HG03457 (cell line): ENCODE results near the gene CRY2.

ENCODE experiments used
- ATAC-seq: cut with Tn5 transposase; IDR thresholded peaks from one replicate; pipeline ENCODE4 v1.9.1; 2021; ENCODE audit warnings: moderate number of reproducible peaks; ENCODE audit not compliant: unreplicated experiment

Gene CRY2

DNA sequence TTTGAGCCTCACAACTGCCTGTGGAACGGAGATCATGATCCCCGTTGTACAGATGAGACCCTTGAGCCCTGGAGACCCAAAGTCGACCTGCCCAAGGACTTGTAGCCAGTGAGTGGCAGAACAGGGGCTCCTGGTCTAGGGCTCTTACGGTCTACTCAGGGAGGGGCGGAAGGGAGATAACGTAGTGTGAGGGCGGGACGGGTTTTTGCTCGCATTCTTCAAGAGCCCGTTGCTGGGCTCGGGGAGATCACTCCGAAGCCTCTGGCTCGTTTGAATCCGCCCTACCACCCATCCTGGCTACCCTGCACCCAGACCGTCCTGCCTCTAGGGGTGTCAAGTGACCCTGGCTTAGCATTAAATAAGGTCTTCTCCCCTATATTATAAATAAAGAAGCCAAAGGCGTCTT lies 639 bp downstream of the CRY2 start:
- peak; percentile 8 for ATAC-seq

DNA sequence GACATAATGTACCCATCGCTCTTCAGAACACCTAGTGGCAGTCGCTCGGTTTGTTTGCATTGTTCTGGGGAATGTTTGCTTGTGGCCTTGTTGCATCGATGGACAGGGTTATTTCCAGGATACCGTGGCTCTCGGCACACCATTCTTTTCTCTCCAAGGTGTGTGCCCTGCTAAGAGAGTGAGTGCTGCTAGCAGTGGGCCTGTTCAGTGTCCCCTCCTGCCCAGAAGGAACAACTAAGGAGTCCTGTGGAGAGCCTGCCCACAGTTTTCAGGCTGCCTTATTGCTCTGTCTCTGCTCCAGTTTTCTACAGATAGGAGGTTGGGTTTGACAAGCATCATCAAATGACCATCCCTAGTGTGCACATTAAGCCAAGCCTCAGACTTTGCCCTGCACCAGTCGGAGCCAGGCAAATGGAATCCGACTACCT lies 1.4 kb downstream of the CRY2 start:
- no peak for ATAC-seq

DNA sequence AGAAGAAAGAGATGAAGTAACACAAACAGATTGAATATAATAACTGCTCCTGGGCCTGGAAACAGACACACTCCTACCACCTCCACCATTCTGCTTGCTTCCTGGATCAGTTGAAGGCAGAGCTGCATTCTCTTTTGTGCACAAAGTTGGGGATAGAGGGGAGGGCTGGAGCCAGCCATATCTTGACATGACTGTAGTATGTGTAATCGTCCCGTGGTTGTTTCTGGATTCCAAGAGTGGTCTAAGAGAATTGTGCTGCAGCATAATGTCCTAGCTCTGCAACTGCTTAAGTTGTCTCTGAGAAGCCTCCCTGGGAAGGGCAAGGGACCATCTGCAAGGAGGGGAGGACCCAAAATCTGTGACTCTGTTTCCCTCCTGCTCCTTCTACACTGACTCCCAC lies 3.2 kb downstream of the CRY2 start:
- ATAC-seq, result no peak

DNA sequence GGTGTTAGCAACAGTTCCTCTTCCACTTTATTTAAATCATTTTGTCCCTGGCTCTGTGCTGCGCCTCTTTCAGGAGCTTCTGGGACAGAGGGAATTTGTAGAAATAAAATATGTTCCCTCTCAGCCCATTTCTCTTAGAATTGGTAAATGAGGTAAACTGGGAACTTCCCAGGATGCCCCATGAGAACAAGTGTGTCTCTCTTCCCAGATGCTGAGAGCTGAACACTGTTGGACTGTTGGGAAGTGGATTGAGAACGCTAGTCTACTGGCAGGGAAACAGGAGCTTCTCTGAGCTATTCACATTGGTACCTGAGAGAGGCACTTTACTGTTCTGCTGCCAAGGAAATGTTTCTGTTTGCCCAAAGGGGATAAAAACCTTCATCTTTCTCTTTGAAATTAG lies 4.0 kb downstream of the CRY2 start:
- ATAC-seq, result no peak

DNA sequence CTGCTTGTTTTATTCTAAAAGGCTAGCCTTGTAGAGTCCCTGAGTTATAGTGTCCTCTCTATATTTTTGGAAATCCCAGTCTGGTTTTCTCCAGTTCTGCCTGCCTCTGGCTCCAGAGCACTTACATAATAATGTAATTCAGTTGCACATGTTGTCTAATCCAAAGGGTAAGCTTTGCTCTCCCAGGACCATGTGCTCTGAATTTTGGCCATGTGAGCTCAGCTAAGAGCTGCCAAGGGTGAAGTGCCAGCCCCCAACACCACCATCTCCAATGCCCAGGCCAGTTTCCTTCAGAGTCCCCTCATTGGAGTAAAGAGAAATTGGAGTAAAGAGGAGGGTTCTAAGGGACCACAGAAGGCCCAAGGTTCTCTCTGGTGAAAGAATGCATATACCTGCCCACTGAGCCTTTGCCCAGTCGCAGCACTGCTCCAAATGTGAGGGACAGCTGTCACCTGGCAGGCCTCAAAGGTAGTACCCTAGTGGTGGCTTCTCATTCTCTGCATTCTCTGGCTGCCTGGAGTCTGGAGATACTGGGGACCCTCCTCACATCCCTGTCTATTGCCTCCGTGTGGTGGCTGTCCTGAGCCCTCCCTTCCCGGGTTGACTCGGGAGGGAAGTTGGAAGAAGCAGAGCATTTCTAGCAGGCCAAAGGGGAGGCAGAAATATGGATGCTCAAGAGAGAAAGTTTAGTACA lies 4.9 kb downstream of the CRY2 start:
- ATAC-seq, result no peak

DNA sequence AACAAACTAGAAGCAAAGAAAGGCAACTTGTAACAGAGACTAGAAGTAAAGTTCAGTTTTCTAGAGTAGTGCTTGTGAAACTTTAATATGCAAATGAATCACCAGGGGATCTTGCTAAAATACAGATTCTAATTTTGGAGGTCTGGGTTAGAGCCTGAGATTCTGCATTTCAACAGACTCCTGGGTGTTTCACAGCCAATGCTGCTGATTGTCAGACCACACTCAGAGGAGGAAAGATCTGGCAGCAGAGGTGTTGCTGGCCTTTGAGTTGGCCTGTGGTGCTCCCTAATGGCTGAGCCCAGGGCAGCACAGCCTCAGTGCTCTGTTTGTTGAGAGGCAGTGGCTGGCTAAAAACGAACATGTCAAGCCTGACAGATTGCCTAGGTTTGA lies 5.4 kb downstream of the CRY2 start:
- no peak for ATAC-seq

DNA sequence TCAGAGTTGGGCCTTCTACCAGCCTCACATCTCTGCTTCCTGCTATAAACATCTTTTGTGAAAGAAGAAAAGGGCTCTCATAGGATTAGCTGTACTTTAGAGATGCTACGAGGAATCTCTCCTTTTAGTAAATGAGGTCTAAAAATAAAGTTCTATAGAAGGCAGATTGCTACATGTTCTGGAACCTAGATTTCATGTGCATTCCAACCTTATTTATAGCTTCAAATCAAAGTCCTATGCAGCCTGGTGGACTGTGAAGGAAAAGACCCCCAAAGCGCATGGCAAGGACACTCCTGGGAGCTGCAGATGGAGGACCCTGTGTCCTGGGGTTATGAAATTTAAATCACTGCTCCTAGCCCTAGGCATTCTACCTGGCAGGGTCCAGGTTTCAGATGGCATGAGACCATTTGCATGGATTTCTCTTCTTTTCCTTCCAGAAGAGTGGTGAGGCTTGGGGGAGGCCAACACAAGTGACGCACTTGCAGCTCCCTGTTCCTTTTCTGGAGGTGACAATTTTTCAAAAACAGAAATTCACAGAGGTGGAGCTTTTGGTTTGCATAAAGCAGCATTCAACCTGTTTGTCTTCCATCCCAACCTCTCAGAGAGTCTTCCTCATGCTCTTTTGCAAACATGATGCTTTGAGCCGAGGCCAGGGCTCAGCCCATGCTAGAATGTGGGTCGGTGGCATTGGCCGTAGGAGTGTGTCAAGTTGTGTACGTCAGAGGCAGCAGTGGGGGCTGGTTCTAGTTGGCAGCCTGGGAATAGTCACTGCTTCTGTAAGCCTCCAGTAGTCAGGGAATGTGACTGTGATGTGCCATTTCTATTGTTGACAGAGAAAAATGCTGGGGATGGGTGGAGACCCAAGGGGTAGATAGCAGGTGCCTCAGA lies 6.3 kb downstream of the CRY2 start:
- ATAC-seq, result no peak

DNA sequence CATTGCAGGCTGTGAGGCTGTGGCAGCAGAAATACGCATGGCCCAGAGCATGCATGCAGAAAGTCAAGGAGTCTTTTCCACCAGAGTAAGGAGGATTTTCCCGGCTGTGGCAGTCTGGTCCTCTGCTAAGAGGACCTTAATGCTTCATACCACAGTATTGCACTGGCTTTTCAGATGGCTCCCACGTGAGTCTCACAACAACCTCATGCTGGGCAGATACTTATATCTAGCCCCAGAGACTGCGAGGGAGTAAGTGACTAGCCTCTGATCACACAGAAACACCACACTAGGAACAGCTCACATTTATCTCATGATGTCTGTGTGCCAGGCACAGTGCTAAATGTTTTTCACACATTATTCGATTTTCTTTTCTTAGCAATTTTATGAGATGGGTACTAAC lies 8.0 kb downstream of the CRY2 start:
- ATAC-seq, result no peak

DNA sequence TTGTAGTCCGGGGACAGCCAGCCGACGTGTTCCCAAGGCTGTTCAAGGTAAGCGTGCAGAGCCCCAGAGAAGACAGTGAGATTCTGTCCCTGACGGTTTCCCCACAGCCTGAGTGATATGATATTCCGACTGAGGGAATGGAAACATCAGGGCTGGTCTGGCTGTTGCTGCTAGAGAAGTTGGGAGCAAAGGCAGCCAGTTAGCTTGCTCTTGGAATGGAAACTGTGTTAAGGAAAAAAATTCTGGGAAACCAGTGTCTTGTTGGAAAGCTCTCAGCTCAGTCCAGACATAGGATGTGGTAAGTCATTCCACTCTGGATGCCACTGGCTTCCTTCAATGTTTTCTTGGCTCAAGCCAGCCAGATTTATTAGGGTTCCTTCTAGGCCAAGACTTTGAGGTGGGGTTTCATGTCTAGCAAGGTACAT lies 8.8 kb downstream of the CRY2 start:
- no peak for ATAC-seq

DNA sequence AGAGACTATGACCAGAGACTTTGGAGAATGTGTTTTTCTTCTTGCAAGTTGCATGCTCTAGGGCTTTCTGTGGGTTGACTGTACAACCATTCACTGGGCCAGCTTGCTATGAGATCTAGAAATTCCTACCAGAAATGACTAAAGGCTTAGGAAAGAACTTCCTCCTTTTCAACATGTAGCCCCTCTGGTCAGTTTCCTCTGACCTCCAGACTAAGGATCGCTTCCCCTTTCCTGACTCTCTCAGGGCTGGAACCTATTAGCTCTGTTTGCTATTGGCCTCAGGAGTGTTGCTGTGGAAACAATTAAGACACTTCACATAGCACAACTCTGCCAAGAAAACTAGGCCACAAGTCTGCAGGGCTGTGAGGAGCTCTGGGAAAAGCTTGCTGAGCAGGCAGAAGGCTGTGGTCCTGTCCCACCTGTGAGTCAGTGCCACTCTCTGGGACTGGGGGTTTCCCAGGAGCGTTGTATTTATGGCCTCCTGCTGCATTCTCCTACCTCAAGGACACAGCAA lies 10.7 kb downstream of the CRY2 start:
- ATAC-seq, result no peak

DNA sequence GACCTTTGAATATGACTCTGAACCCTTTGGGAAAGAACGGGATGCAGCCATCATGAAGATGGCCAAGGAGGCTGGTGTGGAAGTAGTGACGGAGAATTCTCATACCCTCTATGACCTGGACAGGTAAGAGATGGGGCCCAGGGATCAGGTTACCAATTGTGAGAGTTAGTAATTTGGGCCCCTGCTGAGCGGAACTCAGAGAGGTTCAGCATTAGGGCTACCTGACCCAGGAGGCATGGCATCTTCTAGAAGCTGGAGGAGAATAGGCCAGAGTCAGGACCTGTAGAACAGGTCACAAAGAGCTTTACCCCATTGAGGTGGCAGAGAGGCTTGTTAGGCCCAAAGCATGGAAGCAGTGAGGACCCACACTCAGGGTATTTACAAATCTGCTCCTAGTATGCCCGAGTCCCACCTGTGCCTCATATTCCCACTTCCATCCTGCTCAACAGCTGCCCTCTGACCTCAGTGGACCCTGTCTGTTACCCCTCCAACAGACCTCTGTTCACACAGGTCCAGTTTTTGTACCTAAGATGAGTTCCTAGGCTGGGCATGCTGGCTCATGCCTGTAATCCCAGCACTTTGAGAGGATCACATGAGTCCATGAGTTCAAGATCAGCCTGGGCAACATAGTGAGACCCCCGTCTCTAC lies 11.6 kb downstream of the CRY2 start:
- ATAC-seq, result no peak

DNA sequence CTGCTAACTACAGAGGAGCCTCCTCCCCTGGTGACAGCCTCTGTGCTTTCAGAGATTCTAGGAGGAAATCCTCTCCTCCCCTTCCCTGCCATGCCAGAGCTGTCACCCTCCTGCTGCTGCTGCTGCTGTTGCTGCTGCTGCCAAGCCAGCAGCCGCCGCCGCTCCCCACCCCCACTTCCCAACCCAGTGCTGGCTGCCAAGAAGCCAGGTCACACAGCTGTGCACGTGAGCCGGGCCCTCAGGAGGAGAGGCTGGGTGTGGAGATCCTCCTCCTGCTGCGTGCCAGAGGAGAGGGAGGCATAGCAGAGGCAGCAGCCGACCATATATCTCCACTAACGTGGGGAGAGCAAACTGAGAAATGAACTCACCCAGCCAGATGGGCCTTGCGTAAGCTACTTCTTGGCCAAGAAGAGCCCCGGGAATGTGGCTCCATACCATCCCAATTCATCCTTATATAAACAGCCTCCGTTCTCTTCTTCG lies 12.4 kb downstream of the CRY2 start:
- ATAC-seq, result no peak

DNA sequence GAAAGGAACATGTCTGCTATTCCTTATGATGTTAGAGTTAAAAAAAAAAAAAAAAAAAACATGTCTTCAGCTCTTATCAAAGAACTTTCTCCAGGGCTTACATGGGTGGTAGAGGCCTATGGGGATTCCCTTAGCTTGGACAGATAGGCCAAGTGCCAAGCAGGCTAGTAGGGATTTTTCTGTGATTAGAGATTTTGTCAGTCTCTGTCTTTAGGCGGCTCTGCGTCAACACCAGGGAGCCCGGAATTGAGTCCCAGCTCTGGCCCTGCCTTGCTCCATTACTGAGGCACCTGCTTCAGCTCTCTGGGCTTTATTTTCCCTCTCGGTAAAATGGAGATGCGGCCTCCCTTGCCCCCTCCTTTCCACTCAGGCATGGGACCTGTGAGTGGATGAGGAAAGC lies 13.1 kb downstream of the CRY2 start:
- ATAC-seq, result no peak

DNA sequence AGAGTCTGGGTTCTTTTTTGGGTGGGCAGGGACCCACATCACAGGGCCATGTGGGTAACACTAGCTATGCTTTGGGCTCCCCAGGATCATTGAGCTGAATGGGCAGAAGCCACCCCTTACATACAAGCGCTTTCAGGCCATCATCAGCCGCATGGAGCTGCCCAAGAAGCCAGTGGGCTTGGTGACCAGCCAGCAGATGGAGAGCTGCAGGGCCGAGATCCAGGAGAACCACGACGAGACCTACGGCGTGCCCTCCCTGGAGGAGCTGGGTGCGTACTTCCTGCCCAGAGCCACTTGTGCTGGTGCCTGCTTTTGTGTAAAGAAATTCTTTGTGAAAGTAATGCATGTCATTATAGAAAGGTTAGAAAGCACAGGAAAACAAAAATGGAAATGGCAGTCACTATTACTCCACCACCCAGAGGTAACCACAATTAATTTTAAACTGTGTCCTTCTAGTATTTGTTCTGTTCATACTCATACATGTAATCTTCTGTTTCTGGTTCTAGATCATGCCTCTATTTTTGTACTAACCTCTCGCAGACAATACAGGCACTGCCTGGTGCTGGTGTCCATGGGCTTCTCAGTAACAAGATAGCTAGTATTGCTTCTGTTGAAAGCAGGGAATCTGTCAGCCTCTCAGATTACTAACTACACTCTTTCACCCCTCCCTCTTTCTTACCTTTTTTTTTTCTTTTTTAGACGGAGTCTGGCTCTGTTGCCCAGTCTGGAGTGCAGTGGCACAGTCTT lies 13.7 kb downstream of the CRY2 start:
- no peak for ATAC-seq

DNA sequence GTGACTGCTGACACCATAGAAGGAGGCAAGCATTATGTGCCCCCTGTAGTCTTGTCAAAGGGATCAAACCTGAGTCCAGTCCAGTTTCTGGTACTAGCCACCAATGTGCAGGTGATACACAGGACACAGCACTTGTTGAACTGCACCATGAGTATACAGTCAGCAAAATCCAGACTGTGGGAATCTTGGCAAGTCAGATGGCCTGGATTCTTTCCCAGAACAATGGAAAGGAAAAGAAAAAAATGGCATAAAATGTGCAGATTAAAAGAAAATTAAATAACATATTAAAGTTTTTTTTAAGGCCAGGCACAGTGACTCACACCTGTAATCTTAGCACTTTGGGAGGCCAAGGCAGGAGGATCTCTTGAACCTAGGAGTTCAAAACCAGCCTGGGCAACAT lies 16.8 kb downstream of the CRY2 start:
- ATAC-seq, result no peak

DNA sequence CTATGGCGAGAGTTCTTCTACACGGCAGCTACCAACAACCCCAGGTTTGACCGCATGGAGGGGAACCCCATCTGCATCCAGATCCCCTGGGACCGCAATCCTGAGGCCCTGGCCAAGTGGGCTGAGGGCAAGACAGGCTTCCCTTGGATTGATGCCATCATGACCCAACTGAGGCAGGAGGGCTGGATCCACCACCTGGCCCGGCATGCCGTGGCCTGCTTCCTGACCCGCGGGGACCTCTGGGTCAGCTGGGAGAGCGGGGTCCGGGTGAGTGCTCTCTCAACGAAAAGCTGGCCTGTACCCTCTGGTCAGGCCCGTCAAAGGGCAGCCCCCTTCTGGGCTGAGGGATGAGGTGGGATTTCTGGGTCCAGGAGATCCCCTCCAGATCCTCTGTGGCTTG lies 22.3 kb downstream of the CRY2 start:
- no peak for ATAC-seq

DNA sequence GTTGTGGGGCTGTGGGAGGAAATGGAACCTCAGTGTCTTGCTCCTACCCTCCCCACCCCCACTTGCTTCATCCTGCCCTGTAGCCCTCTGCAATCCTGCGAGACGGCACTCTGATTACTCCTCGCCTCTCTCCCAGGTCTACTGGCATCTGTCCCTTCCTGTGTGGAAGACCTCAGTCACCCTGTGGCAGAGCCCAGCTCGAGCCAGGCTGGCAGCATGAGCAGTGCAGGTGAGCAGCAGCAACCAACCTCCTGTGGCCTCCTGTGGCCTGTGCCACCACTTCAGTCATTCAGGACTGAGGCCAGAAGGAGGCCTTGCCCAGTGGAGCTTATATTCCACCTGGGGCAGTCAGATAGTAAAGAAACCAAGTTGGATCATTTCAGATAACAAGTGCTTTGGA lies 23.4 kb downstream of the CRY2 start:
- no peak for ATAC-seq

DNA sequence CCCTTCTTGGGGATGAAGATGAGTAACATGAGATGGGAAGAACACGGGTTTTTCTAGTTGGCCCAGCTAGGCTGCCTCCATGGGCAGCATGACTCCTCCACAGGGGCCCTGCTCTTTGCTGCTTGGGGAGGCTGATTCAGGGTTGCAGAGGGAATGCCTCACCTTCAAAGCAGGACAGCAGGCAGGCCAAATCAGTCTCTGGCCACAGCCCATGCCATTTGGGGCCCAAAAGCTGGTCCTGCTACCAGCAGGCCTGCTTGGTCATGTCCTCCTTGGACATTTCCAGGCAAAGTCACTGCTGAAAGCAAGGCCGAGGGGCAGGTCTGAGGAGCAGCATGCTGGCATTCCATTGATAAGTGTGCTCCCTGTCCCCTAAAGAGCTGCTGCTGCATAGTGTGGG lies 24.4 kb downstream of the CRY2 start:
- ATAC-seq, result no peak

DNA sequence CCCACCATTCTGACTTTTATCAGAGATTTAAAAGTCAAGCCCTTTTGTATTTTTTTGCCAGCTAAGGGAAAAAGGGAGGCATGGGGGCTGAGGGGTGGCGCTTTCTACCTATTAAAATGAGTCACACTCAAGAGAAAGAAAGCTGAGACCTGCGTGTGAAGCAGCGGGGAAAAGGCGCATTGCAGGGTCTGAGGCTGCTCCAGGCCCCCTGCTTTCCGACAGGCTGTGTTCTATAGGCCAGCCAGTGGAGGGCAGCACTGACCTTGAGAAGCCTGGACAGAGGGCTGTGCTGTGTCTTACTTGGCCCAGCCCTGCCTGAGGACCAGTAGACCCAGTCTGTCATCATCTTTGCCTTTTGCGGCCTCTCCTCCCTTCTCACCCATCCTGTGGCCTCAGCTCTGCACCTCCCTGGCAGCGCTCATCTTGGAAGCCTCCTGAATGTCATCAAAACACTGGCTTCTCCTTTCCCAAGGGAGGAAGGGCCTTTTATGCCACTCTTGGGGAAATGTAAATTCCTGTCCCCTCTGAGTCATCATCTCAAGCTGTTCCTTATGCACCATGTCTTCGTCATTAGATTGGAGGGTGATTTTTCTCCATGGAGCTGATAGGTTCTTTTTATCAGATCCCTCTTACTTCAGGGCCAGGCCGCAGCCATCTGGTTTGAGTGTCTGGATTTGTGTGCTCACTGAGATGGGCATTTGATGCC lies 25.5 kb downstream of the CRY2 start:
- no peak for ATAC-seq

DNA sequence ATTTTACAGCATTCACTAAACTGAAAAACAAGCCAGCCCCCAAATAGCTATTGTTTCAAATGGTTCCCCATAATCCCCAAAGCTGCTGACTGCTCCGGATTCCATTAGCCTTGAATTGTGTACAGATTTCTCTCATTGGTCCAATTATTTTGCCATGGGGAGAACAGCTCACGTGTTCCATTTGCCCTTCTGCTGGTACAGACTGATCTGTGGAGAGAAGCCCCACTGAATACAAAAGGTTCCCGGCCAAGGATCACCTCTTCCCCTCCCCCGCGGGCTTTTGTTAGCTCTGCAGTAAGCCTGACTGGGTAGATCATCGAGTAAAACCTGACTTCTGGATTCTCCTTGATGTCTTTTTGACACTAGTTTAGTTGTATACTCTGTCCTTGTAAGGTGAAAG lies 29.1 kb downstream of the CRY2 start:
- ATAC-seq, result no peak
